Stomach smooth muscle (tissue), 2 donors: Measurements from ENCODE around the gene WDR17.

Experiments
- H3K27ac ChIP-seq: one replicate; pipeline ENCODE4 v1.7.0; 2013; ENCODE audit warnings: mild to moderate bottlenecking, low read length, inconsistent platforms
- H3K27me3 ChIP-seq, 2 donors: one replicate each; pipeline ENCODE4 v1.7.0; 2013; ENCODE audit warnings: low read length in 2 of 2; ENCODE audit not compliant: insufficient read depth in 2 of 2, control insufficient read depth in 1 of 2
- H3K36me3 ChIP-seq, 2 donors: one replicate each; pipeline ENCODE4 v1.7.0; 2013; ENCODE audit warnings: low read length in 2 of 2; ENCODE audit not compliant: control insufficient read depth in 2 of 2, insufficient read depth in 2 of 2
- H3K4me1 ChIP-seq: one replicate; pipeline ENCODE4 v1.7.0; 2013; ENCODE audit warnings: low read length; ENCODE audit not compliant: control insufficient read depth, insufficient read depth
- H3K4me3 ChIP-seq, 2 donors: one replicate each; pipeline ENCODE4 v1.7.0; 2013; ENCODE audit warnings: low read length in 2 of 2
- H3K9ac ChIP-seq, 2 donors: one replicate each; pipeline ENCODE4 v1.7.0; 2013; ENCODE audit warnings: low read length in 2 of 2, mild to moderate bottlenecking in 1 of 2
- H3K9me3 ChIP-seq, 2 donors: one replicate each; pipeline ENCODE4 v1.7.0; 2013; ENCODE audit warnings: low read length in 2 of 2; ENCODE audit not compliant: control insufficient read depth in 2 of 2
- donor health status: healthy.
- donor health status: Pancreatic carcinoma.

The WDR17 gene

GRCh38 chr4:176090115-176090514 lies 24.5 kb downstream of the WDR17 start:
- Histone ChIP-seq H3K27me3 (no peaks in the 10 kb centered on the region), H3K4me1 (no peaks in the 10 kb centered on the region), H3K4me3 (no peak overlapping the region), H3K9ac (no peak overlapping the region), H3K36me3 (no peaks in the 10 kb centered on the region), H3K9me3 (no peaks in the 10 kb centered on the region), H3K27ac (no peak overlapping the region)

GRCh38 chr4:176099314-176099713 lies 33.7 kb downstream of the WDR17 start:
- Histone ChIP-seq H3K27me3 (no peaks in the 10 kb centered on the region), H3K4me1 (no peaks in the 10 kb centered on the region), H3K9ac (no peak overlapping the region), H3K36me3 (no peaks in the 10 kb centered on the region), H3K9me3 (no peaks in the 10 kb centered on the region), H3K27ac (no peak overlapping the region), H3K4me3 (no peak overlapping the region)

- H3K36me3 ChIP-seq: no peaks in the 10 kb centered on the region
Observed at GRCh38 chr4:176102414-176103063, 36.9 kb downstream of the WDR17 start.

GRCh38 chr4:176107695-176108094 lies 42.1 kb downstream of the WDR17 start:
- Histone ChIP-seq H3K36me3 (no peaks in the 10 kb centered on the region), H3K9me3 (no peaks in the 10 kb centered on the region), H3K4me3 (no peak overlapping the region)

More at GRCh38 chr4:176102414-176103063, 36.9 kb downstream of the WDR17 start:
- H3K9me3 ChIP-seq: no peaks in the 10 kb centered on the region
- H3K9ac ChIP-seq: no peak overlapping the region
- H3K4me3 ChIP-seq: no peak overlapping the region
- no peak overlapping the region for H3K27ac ChIP-seq
- H3K27me3 ChIP-seq: no peaks in the 10 kb centered on the region
- no peaks in the 10 kb centered on the region for H3K4me1 ChIP-seq

GRCh38 chr4:176123710-176124407 lies 58.2 kb downstream of the WDR17 start:
- Histone ChIP-seq H3K9ac (no peak overlapping the region), H3K4me1 (no peaks in the 10 kb centered on the region), H3K9me3 (no peaks in the 10 kb centered on the region), H3K36me3 (no peaks in the 10 kb centered on the region), H3K27ac (no peak overlapping the region), H3K4me3 (no peak overlapping the region), H3K27me3 (no peaks in the 10 kb centered on the region)

More at GRCh38 chr4:176107695-176108094, 42.1 kb downstream of the WDR17 start:
- Histone ChIP-seq H3K27me3 (no peaks in the 10 kb centered on the region), H3K4me1 (no peaks in the 10 kb centered on the region), H3K27ac (no peak overlapping the region), H3K9ac (no peak overlapping the region)

GRCh38 chr4:176125063-176125462 lies 59.4 kb downstream of the WDR17 start:
- Histone ChIP-seq H3K27me3 (no peaks in the 10 kb centered on the region), H3K4me3 (no peak overlapping the region), H3K4me1 (no peaks in the 10 kb centered on the region)

GRCh38 chr4:176134670-176135069 lies 69.0 kb downstream of the WDR17 start:
- H3K4me3 ChIP-seq: no peak overlapping the region
- H3K9ac ChIP-seq: no peak overlapping the region
- H3K4me1 ChIP-seq: no peaks in the 10 kb centered on the region
- H3K27me3 ChIP-seq: no peaks in the 10 kb centered on the region
- no peaks in the 10 kb centered on the region for H3K36me3 ChIP-seq
- H3K9me3 ChIP-seq: no peaks in the 10 kb centered on the region
- H3K27ac ChIP-seq: no peak overlapping the region

More at GRCh38 chr4:176125063-176125462, 59.4 kb downstream of the WDR17 start:
- Histone ChIP-seq H3K36me3 (no peaks in the 10 kb centered on the region), H3K9me3 (no peaks in the 10 kb centered on the region), H3K9ac (no peak overlapping the region), H3K27ac (no peak overlapping the region)

- Histone ChIP-seq H3K4me3 (no peak overlapping the region), H3K36me3 (no peaks in the 10 kb centered on the region), H3K9ac (no peak overlapping the region), H3K27me3 (no peaks in the 10 kb centered on the region), H3K4me1 (no peaks in the 10 kb centered on the region), H3K9me3 (no peaks in the 10 kb centered on the region), H3K27ac (no peak overlapping the region)
Observed at GRCh38 chr4:176137631-176138030, 72.0 kb downstream of the WDR17 start.

GRCh38 chr4:176139518-176139917 lies 73.9 kb downstream of the WDR17 start:
- no peak overlapping the region for H3K4me3 ChIP-seq
- no peaks in the 10 kb centered on the region for H3K9me3 ChIP-seq
- no peaks in the 10 kb centered on the region for H3K27me3 ChIP-seq
- H3K27ac ChIP-seq: no peak overlapping the region
- H3K36me3 ChIP-seq: no peaks in the 10 kb centered on the region
- H3K9ac ChIP-seq: no peak overlapping the region
- no peaks in the 10 kb centered on the region for H3K4me1 ChIP-seq

- no peaks in the 10 kb centered on the region for H3K9me3 ChIP-seq
- H3K9ac ChIP-seq: no peak overlapping the region
- no peak overlapping the region for H3K27ac ChIP-seq
- no peak overlapping the region for H3K4me3 ChIP-seq
- no peaks in the 10 kb centered on the region for H3K36me3 ChIP-seq
- no peaks in the 10 kb centered on the region for H3K4me1 ChIP-seq
- H3K27me3 ChIP-seq: no peaks in the 10 kb centered on the region
Observed at GRCh38 chr4:176142253-176142652, 76.6 kb downstream of the WDR17 start.
